OCI-LY3 (cell line): ENCODE measurements around the gene CNIH2.
A peak's percentile ranks its signal among the peaks of the same experiment; 100 is the strongest.
"Not testable (repeated sequence)": the region's sequence is repeated elsewhere in the genome, so short reads cannot be mapped to it uniquely, and the experiment has no call there.

Experiments used
- H2AFZ ChIP-seq: fragments of 200-600, 300-600 bp; shearing (Covaris generic); 2 replicates; pipeline ENCODE4 v1.6.0; 2014; ENCODE audit warnings: antibody characterized with exemption, low read depth, low read length
- H3K27ac ChIP-seq: fragments of 200-600, 300-600 bp; sonication (generic); 2 replicates; pipeline ENCODE4 v1.5.1; 2014; ENCODE audit warnings: mild to moderate bottlenecking, low read length, moderate library complexity, mixed read lengths
- H3K27me3 ChIP-seq: fragments of 200-600, 300-600 bp; sonication (generic); 2 replicates; pipeline ENCODE4 v1.6.1; 2014; ENCODE audit warnings: low read depth, low read length, mixed read lengths
- H3K36me3 ChIP-seq: fragments of 200-600, 300-600 bp; sonication (generic); replicated peaks from 2 replicates; pipeline ENCODE3; 2014; ENCODE audit warnings: low read depth, low read length, mixed read lengths
- H3K4me1 ChIP-seq: fragments of 300-600, 200-600 bp; sonication (generic); 2 replicates; pipeline ENCODE4 v1.6.1; 2014; ENCODE audit warnings: low read length, mixed read lengths
- H3K4me2 ChIP-seq: fragments of 200-600, 300-600 bp; sonication (generic); 2 replicates; pipeline ENCODE4 v1.6.1; 2014; ENCODE audit warnings: low read length, mixed read lengths
- H3K4me3 ChIP-seq: fragments of 300-600, 200-600 bp; sonication (generic); 2 replicates; pipeline ENCODE4 v1.5.1; 2014; ENCODE audit warnings: antibody characterized with exemption, mild to moderate bottlenecking, low read length, moderate library complexity
- H3K79me2 ChIP-seq: fragments of 300-600, 200-600 bp; shearing (Covaris generic); 2 replicates; pipeline ENCODE4 v1.6.1; 2014; ENCODE audit warnings: mild to moderate bottlenecking, low read length, mixed read lengths
- H3K9ac ChIP-seq: fragments of 300-600, 200-600 bp; shearing (Covaris generic); 2 replicates; pipeline ENCODE4 v1.6.0; 2014; ENCODE audit warnings: mild to moderate bottlenecking, low read length, moderate library complexity
- H3K9me3 ChIP-seq: fragments of 200-600, 300-600 bp; shearing (Covaris generic); 2 replicates; pipeline ENCODE4 v1.6.1; 2014; ENCODE audit warnings: low read length, mixed read lengths; ENCODE audit not compliant: insufficient read depth
- H4K20me1 ChIP-seq: fragments of 200-600, 300-600 bp; sonication (generic); 2 replicates; pipeline ENCODE4 v1.6.1; 2016; ENCODE audit warnings: low read length, mixed read lengths; ENCODE audit not compliant: insufficient read depth
- EZH2phosphoT487 ChIP-seq: fragments of 200-600 bp; shearing (Covaris generic); IDR thresholded peaks from 2 replicates; pipeline ENCODE4 v1.6.1; 2018; ENCODE audit warnings: antibody characterized with exemption, mixed run types, low read depth
- TF ChIP-seq, protein P1 (sequence below): fragments of 200-600, 300-600 bp; sonication (generic); IDR thresholded peaks from 2 replicates; pipeline ENCODE4 v1.5.1; 2014; ENCODE audit warnings: antibody characterized with exemption, low read length, low read depth

Gene CNIH2

DNA sequence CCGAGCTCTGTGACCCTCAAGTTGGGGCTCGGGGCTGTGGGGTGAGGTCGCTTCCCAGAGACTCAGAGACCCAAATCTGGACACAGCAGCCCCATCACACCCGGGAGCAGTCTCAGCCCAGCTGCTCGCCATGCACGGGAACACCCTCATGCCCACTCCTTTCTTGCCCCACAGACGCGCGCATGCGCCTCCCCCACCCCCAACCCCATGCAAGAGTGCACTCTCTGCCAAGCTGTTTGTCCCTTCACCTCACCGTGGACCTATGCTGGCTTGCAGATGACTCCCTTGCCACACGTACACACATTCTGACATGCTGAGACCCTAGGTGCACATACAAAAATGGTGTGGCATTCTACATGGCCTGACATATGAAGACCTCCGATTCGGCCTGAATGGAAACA is 39.3 kb downstream of the CNIH2 start:
- H3K36me3 ChIP-seq, result no peaks in the 10 kb centered on the region
- peak overlapping the region; percentile 66 for H3K27ac ChIP-seq
- peaks cover 22% of the 10 kb centered on the region for H3K4me1 ChIP-seq
- no peaks in the 10 kb centered on the region for H3K27me3 ChIP-seq
- H3K4me2 ChIP-seq, result peak overlapping the region; percentile 72
- TF ChIP-seq, protein P1, sequence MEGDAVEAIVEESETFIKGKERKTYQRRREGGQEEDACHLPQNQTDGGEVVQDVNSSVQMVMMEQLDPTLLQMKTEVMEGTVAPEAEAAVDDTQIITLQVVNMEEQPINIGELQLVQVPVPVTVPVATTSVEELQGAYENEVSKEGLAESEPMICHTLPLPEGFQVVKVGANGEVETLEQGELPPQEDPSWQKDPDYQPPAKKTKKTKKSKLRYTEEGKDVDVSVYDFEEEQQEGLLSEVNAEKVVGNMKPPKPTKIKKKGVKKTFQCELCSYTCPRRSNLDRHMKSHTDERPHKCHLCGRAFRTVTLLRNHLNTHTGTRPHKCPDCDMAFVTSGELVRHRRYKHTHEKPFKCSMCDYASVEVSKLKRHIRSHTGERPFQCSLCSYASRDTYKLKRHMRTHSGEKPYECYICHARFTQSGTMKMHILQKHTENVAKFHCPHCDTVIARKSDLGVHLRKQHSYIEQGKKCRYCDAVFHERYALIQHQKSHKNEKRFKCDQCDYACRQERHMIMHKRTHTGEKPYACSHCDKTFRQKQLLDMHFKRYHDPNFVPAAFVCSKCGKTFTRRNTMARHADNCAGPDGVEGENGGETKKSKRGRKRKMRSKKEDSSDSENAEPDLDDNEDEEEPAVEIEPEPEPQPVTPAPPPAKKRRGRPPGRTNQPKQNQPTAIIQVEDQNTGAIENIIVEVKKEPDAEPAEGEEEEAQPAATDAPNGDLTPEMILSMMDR, result no peak
- no peak for TF ChIP-seq EZH2phosphoT487
- H3K9me3 ChIP-seq, result no peaks in the 10 kb centered on the region
- peak overlapping the region; percentile 58 for H3K4me3 ChIP-seq
- no peaks in the 10 kb centered on the region for H4K20me1 ChIP-seq
- no peaks in the 10 kb centered on the region for H3K79me2 ChIP-seq
- peak overlapping the region; percentile 63 for H3K9ac ChIP-seq
- peak overlapping the region; percentile 72 for H2AFZ ChIP-seq

DNA sequence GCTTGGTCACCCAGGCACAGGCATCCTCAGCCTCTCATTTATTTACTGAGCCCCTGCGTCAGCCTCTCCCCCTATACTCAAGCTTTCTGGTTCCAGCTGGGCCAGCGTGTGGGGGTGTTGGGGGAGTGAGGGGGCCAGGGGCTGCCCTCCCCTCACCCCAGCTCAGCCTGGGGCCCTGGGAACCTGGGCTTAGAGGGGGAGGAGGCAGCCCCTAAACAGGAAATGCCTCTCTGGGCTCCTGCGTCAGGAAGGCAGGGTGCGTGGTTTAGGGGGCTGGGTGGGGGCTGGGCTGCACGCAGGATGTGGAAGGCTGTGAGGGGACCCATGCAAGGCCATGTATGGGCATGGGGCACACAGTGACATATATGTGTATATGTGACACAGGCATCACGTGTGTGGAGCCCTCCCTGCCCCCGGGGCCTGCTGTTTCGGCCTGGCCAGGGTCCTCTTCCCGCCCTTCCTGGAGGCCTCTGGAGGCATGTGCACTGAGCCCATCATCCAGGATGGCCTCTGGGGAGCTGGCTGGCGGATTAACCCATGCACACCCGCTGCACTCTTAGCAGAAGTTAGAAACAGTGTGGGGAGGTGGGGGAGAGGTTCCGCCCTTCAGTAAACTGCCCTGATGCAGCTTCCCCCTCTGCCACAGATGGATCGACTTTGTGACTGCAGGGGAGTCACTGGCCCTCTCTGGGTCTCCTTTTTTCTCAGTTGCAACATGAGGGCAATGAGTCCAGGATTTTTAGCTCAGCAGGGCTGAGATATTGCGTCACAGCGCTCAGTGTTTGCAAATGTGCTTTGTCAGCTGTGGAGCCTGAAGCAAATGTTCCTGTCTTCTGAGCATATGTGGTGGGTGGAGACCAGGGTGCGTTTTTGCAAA is 40.0 kb downstream of the CNIH2 start:
- Histone ChIP-seq H3K27ac (peak overlapping the region; percentile 66), H3K4me2 (peak overlapping the region; percentile 72)
- TF ChIP-seq EZH2phosphoT487, result no peak
- TF ChIP-seq, protein P1, result no peak

DNA sequence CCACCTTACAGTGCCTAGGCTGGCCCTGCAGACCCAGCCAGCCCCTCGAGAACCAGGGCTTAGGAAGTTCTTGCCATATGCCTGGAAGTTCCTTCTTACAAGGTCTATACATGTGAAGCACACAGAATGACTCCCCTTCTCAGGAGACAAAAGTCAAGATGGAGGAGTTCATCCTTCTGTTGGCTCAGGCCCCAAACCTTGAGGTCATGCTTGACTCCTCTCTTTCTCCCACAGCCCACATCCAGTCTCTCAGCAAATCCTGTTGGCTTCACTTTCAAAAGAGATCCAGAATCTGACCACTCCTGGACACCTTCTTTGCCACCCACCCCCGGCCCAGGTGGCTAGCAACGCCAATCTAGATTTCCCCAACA is 40.6 kb downstream of the CNIH2 start:
- Histone ChIP-seq H3K27ac (peak overlapping the region; percentile 66), H3K4me2 (peak overlapping the region; percentile 72), H3K36me3 (no peaks in the 10 kb centered on the region), H3K79me2 (no peaks in the 10 kb centered on the region), H3K4me3 (peak overlapping the region; percentile 58), H3K9ac (peak overlapping the region; percentile 63), H3K4me1 (peaks cover 23% of the 10 kb centered on the region), H3K27me3 (no peaks in the 10 kb centered on the region), H2AFZ (peak overlapping the region; percentile 72), H3K9me3 (no peaks in the 10 kb centered on the region), H4K20me1 (no peaks in the 10 kb centered on the region)
- TF ChIP-seq, protein P1, result no peak
- TF ChIP-seq EZH2phosphoT487, result no peak

More for the DNA sequence above, 40.0 kb downstream of the CNIH2 start:
- Histone ChIP-seq H3K27me3 (no peaks in the 10 kb centered on the region), H3K4me1 (peaks cover 23% of the 10 kb centered on the region), H4K20me1 (no peaks in the 10 kb centered on the region), H3K36me3 (no peaks in the 10 kb centered on the region), H3K9me3 (no peaks in the 10 kb centered on the region), H3K4me3 (peak overlapping the region; percentile 58), H3K9ac (peak overlapping the region; percentile 63), H2AFZ (peak overlapping the region; percentile 72), H3K79me2 (no peaks in the 10 kb centered on the region)

DNA sequence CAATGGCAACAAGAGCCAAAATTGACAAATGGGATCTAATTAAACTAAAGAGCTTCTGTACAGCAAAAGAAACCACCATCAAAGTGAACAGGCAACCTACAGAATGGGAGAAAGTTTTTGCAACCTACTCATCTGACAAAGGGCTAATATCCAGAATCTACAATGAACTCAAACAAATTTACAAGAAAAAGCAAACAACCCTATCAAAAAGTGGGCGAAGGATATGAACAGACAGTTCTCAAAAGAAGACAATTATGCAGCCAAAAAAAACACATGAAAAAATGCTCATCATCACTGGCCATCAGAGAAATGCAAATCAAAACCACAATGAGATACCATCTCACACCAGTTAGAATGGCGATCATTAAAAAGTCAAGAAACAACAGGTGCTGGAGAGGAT is 42.3 kb downstream of the CNIH2 start:
- H3K4me2 ChIP-seq, H3K4me3 ChIP-seq, H3K79me2 ChIP-seq, H3K36me3 ChIP-seq, H3K9me3 ChIP-seq, H3K27ac ChIP-seq, H2AFZ ChIP-seq, H4K20me1 ChIP-seq, H3K9ac ChIP-seq, H3K27me3 ChIP-seq: not testable (repeated sequence)
- H3K4me1 ChIP-seq, result peaks cover 31% of the 10 kb centered on the region

DNA sequence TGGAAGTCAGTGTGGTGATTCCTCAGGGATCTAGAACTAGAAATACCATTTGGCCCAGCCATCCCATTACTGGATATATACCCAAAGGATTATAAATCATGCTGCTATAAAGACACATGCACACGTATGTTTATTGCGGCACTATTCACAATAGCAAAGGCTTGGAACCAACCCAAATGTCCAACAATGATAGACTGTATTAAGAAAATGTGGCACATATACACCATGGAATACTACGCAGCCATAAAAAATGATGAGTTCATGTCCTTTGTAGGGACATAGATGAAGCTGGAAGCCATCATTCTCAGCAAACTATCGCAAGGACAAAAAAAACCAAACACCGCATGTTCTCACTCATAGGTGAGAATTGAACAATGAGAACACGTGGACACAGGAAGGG is 42.8 kb downstream of the CNIH2 start:
- H3K9ac ChIP-seq, H3K36me3 ChIP-seq, H3K27me3 ChIP-seq, H3K4me2 ChIP-seq, H2AFZ ChIP-seq, H3K27ac ChIP-seq, H3K4me3 ChIP-seq, H4K20me1 ChIP-seq, H3K79me2 ChIP-seq, H3K9me3 ChIP-seq: not testable (repeated sequence)
- H3K4me1 ChIP-seq, result peaks cover 31% of the 10 kb centered on the region
